Panc1 (cell line): ENCODE results near the gene TACR1.

Experiments used
- POLR2AphosphoS5 ChIP-seq: IDR thresholded peaks from 2 replicates; pipeline ENCODE4 v1.6.1; 2012; ENCODE audit warnings: mild to moderate bottlenecking, low read depth, low read length, moderate library complexity
- SIN3A ChIP-seq: IDR thresholded peaks from 2 replicates; pipeline ENCODE4 v1.6.1; 2012; ENCODE audit warnings: low read depth, mild to moderate bottlenecking, low read length, moderate library complexity, borderline replicate concordance; ENCODE audit not compliant: insufficient read depth
- TF ChIP-seq, protein P1 (sequence below): fragments of 450-650 bp; IDR thresholded peaks from 2 replicates; pipeline ENCODE4 v1.5.1; 2017; ENCODE audit warnings: mild to moderate bottlenecking

GRCh38 chr2:75140288-75140687 lies 59.0 kb downstream of the TACR1 start:
- TF ChIP-seq, protein P1, sequence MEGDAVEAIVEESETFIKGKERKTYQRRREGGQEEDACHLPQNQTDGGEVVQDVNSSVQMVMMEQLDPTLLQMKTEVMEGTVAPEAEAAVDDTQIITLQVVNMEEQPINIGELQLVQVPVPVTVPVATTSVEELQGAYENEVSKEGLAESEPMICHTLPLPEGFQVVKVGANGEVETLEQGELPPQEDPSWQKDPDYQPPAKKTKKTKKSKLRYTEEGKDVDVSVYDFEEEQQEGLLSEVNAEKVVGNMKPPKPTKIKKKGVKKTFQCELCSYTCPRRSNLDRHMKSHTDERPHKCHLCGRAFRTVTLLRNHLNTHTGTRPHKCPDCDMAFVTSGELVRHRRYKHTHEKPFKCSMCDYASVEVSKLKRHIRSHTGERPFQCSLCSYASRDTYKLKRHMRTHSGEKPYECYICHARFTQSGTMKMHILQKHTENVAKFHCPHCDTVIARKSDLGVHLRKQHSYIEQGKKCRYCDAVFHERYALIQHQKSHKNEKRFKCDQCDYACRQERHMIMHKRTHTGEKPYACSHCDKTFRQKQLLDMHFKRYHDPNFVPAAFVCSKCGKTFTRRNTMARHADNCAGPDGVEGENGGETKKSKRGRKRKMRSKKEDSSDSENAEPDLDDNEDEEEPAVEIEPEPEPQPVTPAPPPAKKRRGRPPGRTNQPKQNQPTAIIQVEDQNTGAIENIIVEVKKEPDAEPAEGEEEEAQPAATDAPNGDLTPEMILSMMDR, result no peak
- TF ChIP-seq POLR2AphosphoS5, result no peak
- no peak for TF ChIP-seq SIN3A
